ENCODE measurements around the gene CHRND.

The CHRND gene

GRCh38 chr2:232581725-232582124 lies 55.8 kb downstream of the CHRND start:
- no peak for TF ChIP-seq CTCF (IDR thresholded peaks at IDR 0.05)

- no peak for TF ChIP-seq CTCF (IDR thresholded peaks at IDR 0.05)
These were observed 58.3 kb downstream of the CHRND start for GRCh38 chr2:232584238-232584637.

All from LNCAP (cell line).